H9 (cell line): ENCODE measurements around the gene TRHDE. TPM values are rescaled to one million over a fixed set of nuclear protein-coding genes. Genes with fewer than 3 reads are reported as not detected.

Experiments used
- DNase-seq: peaks from one replicate; pipeline ENCODE4 v3.0.0-alpha.2; 2017
- H2AFZ ChIP-seq: one replicate; pipeline ENCODE4 v1.6.1; 2013; ENCODE audit warnings: mild to moderate bottlenecking, low read length, control low read depth, moderate library complexity
- H2AK5ac ChIP-seq: 2 replicates; pipeline ENCODE4 v1.6.1; 2013; ENCODE audit warnings: low read length, control low read depth, mixed read lengths; ENCODE audit not compliant: insufficient read length
- H2BK120ac ChIP-seq: one replicate; pipeline ENCODE4 v1.6.1; 2013; ENCODE audit warnings: low read depth, mild to moderate bottlenecking, low read length, control low read depth, inconsistent platforms; ENCODE audit not compliant: poor library complexity, severe bottlenecking
- H2BK12ac ChIP-seq: 2 replicates; pipeline ENCODE4 v1.6.1; 2013; ENCODE audit warnings: low read length, control low read depth, mixed read lengths, low read depth; ENCODE audit not compliant: insufficient read length
- H2BK15ac ChIP-seq: 2 replicates; pipeline ENCODE4 v1.6.1; 2013; ENCODE audit warnings: low read depth, low read length, control low read depth
- H2BK20ac ChIP-seq: one replicate; pipeline ENCODE4 v1.6.1; 2013; ENCODE audit warnings: low read depth, mild to moderate bottlenecking, low read length, control low read depth, inconsistent platforms; ENCODE audit not compliant: poor library complexity, severe bottlenecking
- H2BK5ac ChIP-seq: 2 replicates; pipeline ENCODE4 v1.6.1; 2013; ENCODE audit warnings: low read length, control low read depth, mixed read lengths; ENCODE audit not compliant: insufficient read length
- H3K14ac ChIP-seq: 2 replicates; pipeline ENCODE4 v1.6.1; 2013; ENCODE audit warnings: low read length, control low read depth; ENCODE audit not compliant: insufficient read depth
- H3K18ac ChIP-seq: 2 replicates; pipeline ENCODE4 v1.6.1; 2013; ENCODE audit warnings: low read depth, mild to moderate bottlenecking, mixed read lengths, low read length, control low read depth; ENCODE audit not compliant: insufficient read length
- H3K23ac ChIP-seq: 2 replicates; pipeline ENCODE4 v1.6.1; 2013; ENCODE audit warnings: low read length, control low read depth, mixed read lengths, low read depth; ENCODE audit not compliant: insufficient read length
- H3K23me2 ChIP-seq: 2 replicates; pipeline ENCODE4 v1.6.1; 2013; ENCODE audit warnings: low read depth, mild to moderate bottlenecking, mixed read lengths, low read length, control low read depth; ENCODE audit not compliant: insufficient read length, poor library complexity, severe bottlenecking
- H3K27ac ChIP-seq: 2 replicates; pipeline ENCODE4 v1.5.1; 2013; ENCODE audit warnings: low read length, control low read depth, mixed read lengths, low read depth; ENCODE audit not compliant: insufficient read length
- H3K27me3 ChIP-seq: 2 replicates; pipeline ENCODE4 v1.6.1; 2013; ENCODE audit warnings: low read length, control low read depth, inconsistent platforms; ENCODE audit not compliant: insufficient read depth
- H3K4ac ChIP-seq: 2 replicates; pipeline ENCODE4 v1.6.1; 2013; ENCODE audit warnings: low read depth, mild to moderate bottlenecking, control low read depth, inconsistent platforms, low read length, moderate library complexity
- H3K4me1 ChIP-seq: 2 replicates; pipeline ENCODE4 v1.6.1; 2013; ENCODE audit warnings: low read length, control low read depth, inconsistent platforms; ENCODE audit not compliant: insufficient read depth
- H3K4me2 ChIP-seq: 2 replicates; pipeline ENCODE4 v1.6.1; 2013; ENCODE audit warnings: low read length, control low read depth, mixed read lengths; ENCODE audit not compliant: insufficient read length, insufficient read depth
- H3K56ac ChIP-seq: 2 replicates; pipeline ENCODE4 v1.6.1; 2013; ENCODE audit warnings: low read depth, mild to moderate bottlenecking, mixed read lengths, low read length, control low read depth; ENCODE audit not compliant: insufficient read length
- H3K79me1 ChIP-seq: 2 replicates; pipeline ENCODE4 v1.6.1; 2013; ENCODE audit warnings: low read depth, mild to moderate bottlenecking, moderate library complexity, low read length, control low read depth, inconsistent platforms; ENCODE audit not compliant: insufficient read depth, poor library complexity, severe bottlenecking
- H3K79me2 ChIP-seq: 2 replicates; pipeline ENCODE4 v1.6.1; 2013; ENCODE audit warnings: low read length, control low read depth, inconsistent platforms; ENCODE audit not compliant: insufficient read depth
- H3K9ac ChIP-seq: 2 replicates; pipeline ENCODE4 v1.6.1; 2013; ENCODE audit warnings: low read length, control low read depth, mixed read lengths; ENCODE audit not compliant: insufficient read length; ENCODE audit errors: extremely low read depth
- H3K9me3 ChIP-seq: one replicate; pipeline ENCODE4 v1.6.1; 2013; ENCODE audit warnings: low read depth, low read length, inconsistent platforms; ENCODE audit not compliant: control insufficient read depth
- H3T11ph ChIP-seq: one replicate; pipeline ENCODE4 v1.6.1; 2013; ENCODE audit warnings: mild to moderate bottlenecking, low read length, control low read depth, inconsistent platforms
- H4K20me1 ChIP-seq: one replicate; pipeline ENCODE4 v1.6.1; 2013; ENCODE audit not compliant: control insufficient read depth, insufficient read length, insufficient read depth
- H4K5ac ChIP-seq: 2 replicates; pipeline ENCODE4 v1.6.1; 2013; ENCODE audit warnings: low read depth, mild to moderate bottlenecking, mixed read lengths, low read length, control low read depth; ENCODE audit not compliant: insufficient read length
- H4K8ac ChIP-seq: replicated peaks from 2 replicates; pipeline ENCODE4 v1.6.1; 2013; ENCODE audit warnings: low read length, control low read depth, mixed read lengths, low read depth; ENCODE audit not compliant: insufficient read length
- H4K91ac ChIP-seq: 2 replicates; pipeline ENCODE4 v1.6.1; 2013; ENCODE audit warnings: low read depth, mild to moderate bottlenecking, moderate library complexity, mixed read lengths, low read length, control low read depth; ENCODE audit not compliant: insufficient read length
- H3K27ac Mint-ChIP-seq, 3 experiments: 2 replicates in 2 of 3; 3 replicates in 1 of 3; pipeline ENCODE4 v1.8.0; 2020 to 2021; ENCODE audit warnings: mixed read lengths in 3 of 3, mild to moderate bottlenecking in 1 of 3, moderate library complexity in 1 of 3
- H3K27me3 Mint-ChIP-seq: 2 replicates; pipeline ENCODE4 v1.8.0; 2021; ENCODE audit warnings: low read depth, mild to moderate bottlenecking, moderate library complexity, mixed read lengths
- H3K36me3 Mint-ChIP-seq, 3 experiments: 2 replicates in 2 of 3; 3 replicates in 1 of 3; pipeline ENCODE4 v1.8.0; 2020 to 2021; ENCODE audit warnings: low read depth in 3 of 3, mixed read lengths in 3 of 3; ENCODE audit not compliant: insufficient read depth in 1 of 3
- H3K4me1 Mint-ChIP-seq, 2 experiments: 2 replicates each; pipeline ENCODE4 v1.8.0; 2020; ENCODE audit warnings: mixed read lengths in 2 of 2
- H3K4me3 Mint-ChIP-seq, 2 experiments: 2 replicates in 1 of 2; 3 replicates in 1 of 2; pipeline ENCODE4 v1.8.0; 2020 to 2021; ENCODE audit warnings: mild to moderate bottlenecking in 2 of 2, mixed read lengths in 2 of 2, moderate library complexity in 1 of 2
- H3K9me3 Mint-ChIP-seq, 2 experiments: 2 replicates in 1 of 2; 3 replicates in 1 of 2; pipeline ENCODE4 v1.8.0; 2020; ENCODE audit warnings: mild to moderate bottlenecking in 2 of 2, mixed read lengths in 2 of 2, moderate library complexity in 1 of 2
- WGBS: extraction: QIAGEN DNeasy Blood & Tissue Kit; methylation state at CpG from one replicate; pipeline ENCODE4 v1.1.7; 2013; ENCODE audit warnings: missing lambda C conversion rate, low lambda C conversion rate, mixed read lengths; ENCODE audit not compliant: insufficient read length; ENCODE audit errors: extremely low coverage; 5-methylcytosine and 5-hydroxymethylcytosine counted together
- total RNA-seq: library from RNA; stranded (reverse); gene quantifications from 2 replicates; pipeline ENCODE4 v1.2.1, GENCODE V29; 2021
- TF ChIP-seq, protein P1 (sequence below): fragments of 200-600 bp; sonication (generic); conservative IDR thresholded peaks from 3 replicates; pipeline ENCODE4 v1.8.0; 2021; ENCODE audit warnings: antibody characterized with exemption, mild to moderate bottlenecking

TRHDE gene
- total RNA-seq, 1 experiment from 2014 or later: 1.0 TPM

DNA sequence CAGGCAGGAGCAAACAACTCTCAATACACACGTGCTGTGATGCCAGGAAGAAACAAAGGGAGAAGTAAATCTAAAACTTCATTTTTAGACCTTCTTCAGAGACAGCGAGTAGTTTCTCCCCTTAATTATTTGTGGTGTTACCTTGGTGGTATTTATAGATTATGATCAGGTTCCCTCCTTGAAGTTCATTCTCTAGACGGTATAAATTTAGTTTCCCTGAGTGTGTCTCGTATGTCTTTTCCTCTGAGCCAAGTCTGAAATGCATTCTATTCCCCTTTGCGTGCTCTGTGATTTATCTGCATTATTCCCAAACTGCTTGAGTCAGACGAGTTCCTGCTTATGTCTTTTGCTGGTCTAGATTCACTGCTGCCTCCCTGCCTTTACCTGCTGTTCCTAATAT lies 65.2 kb downstream of the TRHDE start:
- Histone ChIP-seq H2BK5ac (no peak overlapping the region), H2BK20ac (no peak overlapping the region), H3T11ph (no peak overlapping the region), H3K4ac (no peak overlapping the region), H3K27ac (no peak overlapping the region), H3K14ac (no peak overlapping the region), H2BK120ac (no peak overlapping the region), H3K27me3 (no peaks in the 10 kb centered on the region), H4K91ac (no peak overlapping the region), H3K23ac (no peak overlapping the region), H3K79me2 (no peaks in the 10 kb centered on the region), H4K5ac (no peak overlapping the region), H4K8ac (no peak overlapping the region), H2BK15ac (no peak overlapping the region), H2AK5ac (no peak overlapping the region), H3K9me3 (no peaks in the 10 kb centered on the region), H3K4me1 (no peaks in the 10 kb centered on the region; the same call in 1 of the 2 replicates), H3K23me2 (no peaks in the 10 kb centered on the region), H3K56ac (no peak overlapping the region), H3K18ac (no peak overlapping the region), H3K79me1 (no peaks in the 10 kb centered on the region), H2BK12ac (no peak overlapping the region), H3K4me2 (no peak overlapping the region), H4K20me1 (no peaks in the 10 kb centered on the region), H2AFZ (no peak overlapping the region), H3K9ac (no peak overlapping the region)
- no peaks in the 10 kb centered on the region for H3K4me1 Mint-ChIP-seq
- peaks cover 0 to under 1% (median 0%) of the 10 kb centered on the region in 3 experiments; a peak in 1 of 7 replicates for H3K36me3 Mint-ChIP-seq
- no peak overlapping the region for H3K27ac Mint-ChIP-seq
- whole genome bisulfite sequencing: no CpG with 5 or more reads among the region's 6 CpGs
- TF ChIP-seq, protein P1, sequence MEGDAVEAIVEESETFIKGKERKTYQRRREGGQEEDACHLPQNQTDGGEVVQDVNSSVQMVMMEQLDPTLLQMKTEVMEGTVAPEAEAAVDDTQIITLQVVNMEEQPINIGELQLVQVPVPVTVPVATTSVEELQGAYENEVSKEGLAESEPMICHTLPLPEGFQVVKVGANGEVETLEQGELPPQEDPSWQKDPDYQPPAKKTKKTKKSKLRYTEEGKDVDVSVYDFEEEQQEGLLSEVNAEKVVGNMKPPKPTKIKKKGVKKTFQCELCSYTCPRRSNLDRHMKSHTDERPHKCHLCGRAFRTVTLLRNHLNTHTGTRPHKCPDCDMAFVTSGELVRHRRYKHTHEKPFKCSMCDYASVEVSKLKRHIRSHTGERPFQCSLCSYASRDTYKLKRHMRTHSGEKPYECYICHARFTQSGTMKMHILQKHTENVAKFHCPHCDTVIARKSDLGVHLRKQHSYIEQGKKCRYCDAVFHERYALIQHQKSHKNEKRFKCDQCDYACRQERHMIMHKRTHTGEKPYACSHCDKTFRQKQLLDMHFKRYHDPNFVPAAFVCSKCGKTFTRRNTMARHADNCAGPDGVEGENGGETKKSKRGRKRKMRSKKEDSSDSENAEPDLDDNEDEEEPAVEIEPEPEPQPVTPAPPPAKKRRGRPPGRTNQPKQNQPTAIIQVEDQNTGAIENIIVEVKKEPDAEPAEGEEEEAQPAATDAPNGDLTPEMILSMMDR: no peak
- H3K4me3 Mint-ChIP-seq: no peak overlapping the region
- no peaks in the 10 kb centered on the region for H3K9me3 Mint-ChIP-seq
- no peaks in the 10 kb centered on the region; the same call in 1 of the 2 replicates for H3K27me3 Mint-ChIP-seq
- DNase-seq: no peak
